GM19438 (cell line): ENCODE data around the gene SPCS2.
"Not testable (repeated sequence)": the region's sequence is repeated elsewhere in the genome, so short reads cannot be mapped to it uniquely, and the experiment has no call there.

Experiments
- ATAC-seq: cut with Tn5 transposase; IDR thresholded peaks from one replicate; pipeline ENCODE4 v1.9.1; 2021; ENCODE audit warnings: low read depth; ENCODE audit not compliant: unreplicated experiment

SPCS2 gene

DNA sequence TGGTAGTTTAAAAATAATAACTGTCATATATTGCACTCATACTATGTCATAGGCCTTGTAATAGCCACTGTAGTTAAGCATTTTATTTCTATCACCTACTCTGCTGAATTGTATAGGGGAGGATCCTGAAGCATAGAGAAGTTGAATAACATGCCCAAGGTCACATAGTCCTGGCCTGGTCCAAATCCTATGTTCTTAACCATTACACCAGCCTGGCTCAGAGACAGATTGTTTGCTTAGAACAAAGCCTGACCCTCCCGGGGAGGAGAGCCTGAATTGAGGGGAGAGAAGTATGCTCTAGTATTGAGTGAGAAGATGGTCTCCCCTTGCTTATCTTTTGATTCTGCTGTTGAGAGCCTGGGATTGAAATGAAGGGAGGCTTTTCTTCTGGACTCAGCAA lies 41.9 kb downstream of the SPCS2 start:
- ATAC-seq: no peak

DNA sequence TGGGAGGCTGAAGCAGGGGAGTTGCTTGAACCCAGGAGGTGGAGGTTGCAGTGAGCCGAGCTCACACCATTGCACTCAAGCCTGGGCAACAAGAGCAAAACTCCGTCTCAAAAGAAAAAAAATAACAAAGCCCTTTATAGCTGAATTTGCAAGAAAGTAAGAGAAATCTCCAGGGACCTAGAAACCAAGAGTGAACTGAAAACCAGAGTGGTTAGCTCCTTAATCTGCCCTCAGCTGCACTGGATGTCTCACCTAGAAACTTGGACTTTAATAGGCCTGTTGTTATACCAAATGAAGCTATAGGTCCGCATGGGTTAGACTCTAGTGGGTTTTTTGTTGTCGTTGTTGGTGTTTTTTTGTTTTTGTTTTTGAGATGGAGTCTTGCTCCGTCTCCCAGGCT lies 43.8 kb downstream of the SPCS2 start:
- ATAC-seq: peak; percentile 43

DNA sequence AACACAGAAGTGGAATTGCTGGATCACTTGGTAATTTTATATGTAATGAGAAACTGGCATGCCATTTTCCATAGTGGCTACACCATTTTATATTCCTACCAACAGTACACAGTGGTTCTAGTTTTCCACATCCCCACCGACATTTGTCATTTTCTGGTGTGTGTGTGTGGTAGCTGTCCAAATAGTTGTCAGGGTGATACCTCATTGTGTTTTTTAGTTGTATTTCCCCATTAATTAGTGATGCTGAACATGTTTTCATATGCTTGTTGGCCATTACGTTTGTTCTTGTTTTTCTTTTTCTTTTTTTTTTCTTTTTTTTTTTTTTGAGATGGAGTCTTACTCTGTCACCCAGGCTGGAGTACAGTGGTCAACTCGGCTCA lies 51.9 kb downstream of the SPCS2 start:
- ATAC-seq: no peak

DNA sequence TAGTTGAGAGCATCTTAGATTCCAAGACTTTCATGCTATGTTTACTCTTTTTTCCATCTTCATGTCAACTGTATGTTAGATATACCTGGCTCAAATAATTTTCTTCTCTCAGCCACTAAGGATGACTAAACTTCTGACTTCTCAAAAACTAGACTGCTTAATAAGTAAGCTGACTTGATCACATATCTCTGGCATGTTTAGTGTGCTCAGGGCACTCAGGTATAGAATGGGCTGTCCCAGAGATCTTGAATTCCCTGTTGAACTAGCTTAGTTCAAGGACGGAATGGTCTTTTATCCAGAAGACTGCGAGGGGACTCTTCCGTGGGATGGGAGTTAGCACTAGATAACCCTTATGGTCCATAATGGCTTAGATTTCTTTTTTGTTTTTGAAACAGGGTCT lies 52.6 kb downstream of the SPCS2 start:
- ATAC-seq: no peak

DNA sequence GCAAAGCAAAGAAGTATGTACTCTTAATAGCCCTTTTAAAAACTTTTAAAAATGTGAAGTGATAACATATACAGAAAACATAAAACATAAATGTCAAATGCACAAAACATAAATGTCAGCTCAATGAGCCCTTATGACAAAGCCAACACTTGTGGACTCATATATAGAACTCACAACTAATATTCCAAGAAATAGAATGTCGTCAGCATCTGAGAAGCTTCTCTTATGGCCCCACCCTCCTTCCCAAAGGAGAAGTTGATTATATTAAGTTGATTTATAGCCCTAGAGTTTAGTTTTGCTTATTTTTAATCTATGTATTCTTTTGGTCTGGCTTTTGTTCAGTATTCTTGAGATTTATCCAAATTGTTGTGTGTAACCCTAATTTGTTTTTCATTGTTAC lies 53.5 kb downstream of the SPCS2 start:
- no peak for ATAC-seq

DNA sequence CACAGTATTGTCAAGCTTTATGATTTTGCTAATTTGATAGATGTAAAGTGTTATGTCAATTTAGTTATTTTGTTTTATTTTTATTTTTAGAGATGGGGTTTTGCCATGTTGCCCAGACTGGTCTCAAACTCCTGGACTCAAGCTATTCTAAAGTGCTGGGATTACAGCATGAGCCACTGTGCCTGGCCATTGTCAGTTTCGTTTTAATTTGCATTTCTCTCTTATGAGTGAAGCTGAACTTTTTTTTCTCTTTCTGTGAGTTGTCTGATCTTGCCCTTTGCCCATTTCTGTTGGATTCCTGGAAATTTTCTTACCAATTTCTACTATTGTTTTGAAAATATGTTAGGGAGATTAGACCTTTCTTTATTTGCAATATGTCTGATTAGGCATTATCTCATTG lies 55.1 kb downstream of the SPCS2 start:
- no peak for ATAC-seq

DNA sequence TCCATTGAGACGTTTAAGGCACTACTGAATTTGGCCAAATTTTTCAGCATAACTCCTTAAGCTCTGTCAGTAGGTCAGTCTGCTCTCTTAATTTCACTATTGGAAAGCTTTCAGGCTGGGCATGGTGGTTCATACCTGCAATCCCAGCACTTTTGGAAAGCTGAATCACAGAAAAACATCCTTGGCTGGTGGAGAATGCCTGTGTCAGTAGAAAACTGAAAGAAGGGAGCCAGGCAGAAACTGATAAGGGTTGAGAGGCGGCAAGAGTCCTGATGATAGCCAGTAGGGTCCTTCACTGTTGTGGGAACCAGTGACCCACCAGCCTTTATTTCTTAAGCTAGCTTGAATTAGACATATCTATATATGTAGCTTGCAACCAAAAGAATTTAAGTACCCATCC lies 62.3 kb downstream of the SPCS2 start:
- no peak for ATAC-seq

DNA sequence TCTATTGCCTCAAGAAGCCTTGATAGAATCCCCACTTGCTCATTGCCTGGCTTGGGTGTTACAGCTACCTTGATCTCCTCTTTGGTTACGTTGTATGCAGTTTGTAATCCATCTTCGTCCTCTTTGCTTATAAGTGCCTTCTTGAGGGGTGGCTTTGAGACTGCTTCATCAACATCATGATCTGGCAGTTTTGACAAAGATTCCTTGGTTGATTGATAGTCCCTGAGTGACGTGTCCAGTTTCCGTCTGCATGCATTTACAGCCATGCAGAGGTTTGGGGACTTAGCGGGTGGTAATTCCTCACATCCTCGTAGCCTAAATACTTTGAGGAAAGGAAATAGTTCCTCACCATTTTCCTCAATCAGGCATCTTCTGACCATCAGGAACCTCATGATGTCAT lies 62.8 kb downstream of the SPCS2 start:
- ATAC-seq: no peak

DNA sequence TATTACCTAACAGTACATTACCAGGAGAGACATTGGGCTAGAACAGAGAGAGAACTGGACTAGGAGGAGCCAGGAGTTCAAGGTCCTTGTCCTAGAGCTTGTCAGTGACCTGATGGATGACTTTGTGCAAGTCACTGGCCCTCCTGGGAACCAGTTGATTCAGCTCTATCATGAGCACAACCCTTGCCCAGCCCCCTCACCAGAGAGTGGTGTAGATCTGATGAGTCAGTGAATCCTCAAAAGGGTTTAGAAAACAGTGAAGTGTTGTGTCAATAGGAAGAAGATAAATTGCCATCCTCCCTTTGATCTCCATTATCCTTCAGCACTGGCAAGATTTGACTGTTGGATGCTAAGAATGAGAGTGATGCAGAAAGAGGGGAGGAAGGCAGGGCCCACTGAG lies 64.0 kb downstream of the SPCS2 start:
- no peak for ATAC-seq

DNA sequence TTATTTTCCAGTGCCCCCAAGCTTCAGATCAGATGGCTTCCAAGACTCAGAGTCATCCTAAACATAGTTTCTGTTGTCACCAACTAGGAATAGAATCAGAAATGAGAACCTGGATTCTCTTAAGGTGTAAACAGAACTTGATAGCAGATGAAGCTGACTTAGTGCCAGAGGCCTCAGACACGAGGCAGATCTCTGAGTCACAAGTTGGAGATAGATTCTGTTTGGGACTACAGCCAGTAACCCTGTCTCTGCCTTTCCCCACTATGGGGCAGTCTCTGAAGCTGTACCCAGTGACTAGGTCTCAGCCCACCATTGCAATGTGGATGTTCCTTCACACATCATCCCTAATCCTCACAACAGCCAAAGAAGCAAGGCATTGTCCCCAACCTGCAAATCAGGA lies 65.1 kb downstream of the SPCS2 start:
- no peak for ATAC-seq

DNA sequence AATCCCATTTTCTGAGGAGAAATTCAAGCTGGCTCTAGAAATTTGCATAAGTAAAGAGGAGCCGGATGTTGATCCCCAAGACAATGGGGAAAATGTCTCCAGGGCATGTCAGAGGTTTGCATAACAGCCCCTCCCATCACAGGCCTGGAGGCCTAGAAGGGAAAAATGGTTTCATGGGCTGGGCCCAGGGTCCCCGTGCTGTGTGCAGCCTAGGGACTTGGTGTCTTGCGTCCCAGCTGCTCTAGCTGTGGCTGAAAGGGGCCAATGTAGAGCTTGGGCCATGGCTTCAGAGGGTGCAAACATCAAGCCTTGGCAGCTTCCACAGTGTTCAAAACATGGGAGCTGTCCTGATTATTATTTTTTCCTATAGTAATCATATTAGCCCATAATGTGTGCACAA lies 70.1 kb downstream of the SPCS2 start:
- ATAC-seq: not testable (repeated sequence)

DNA sequence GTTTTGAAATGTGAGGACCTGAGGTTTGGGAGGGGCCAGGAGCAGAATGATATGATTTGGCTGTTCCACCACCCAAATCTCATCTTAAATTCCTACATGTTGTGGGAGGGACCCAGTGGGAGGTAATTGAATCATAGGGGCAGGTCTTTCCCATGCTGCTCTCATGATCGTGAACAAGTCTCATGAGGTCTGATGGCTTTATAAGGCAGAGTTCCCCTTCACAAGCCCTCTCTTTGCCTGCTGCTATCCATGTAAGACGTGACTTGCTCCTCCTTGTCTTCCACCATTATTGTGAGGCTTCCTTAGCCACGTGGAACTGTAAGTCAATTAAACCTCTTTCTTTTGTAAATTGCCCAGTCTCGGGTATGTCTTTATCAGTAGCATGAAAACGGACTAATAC lies 71.3 kb downstream of the SPCS2 start:
- ATAC-seq: not testable (repeated sequence)

DNA sequence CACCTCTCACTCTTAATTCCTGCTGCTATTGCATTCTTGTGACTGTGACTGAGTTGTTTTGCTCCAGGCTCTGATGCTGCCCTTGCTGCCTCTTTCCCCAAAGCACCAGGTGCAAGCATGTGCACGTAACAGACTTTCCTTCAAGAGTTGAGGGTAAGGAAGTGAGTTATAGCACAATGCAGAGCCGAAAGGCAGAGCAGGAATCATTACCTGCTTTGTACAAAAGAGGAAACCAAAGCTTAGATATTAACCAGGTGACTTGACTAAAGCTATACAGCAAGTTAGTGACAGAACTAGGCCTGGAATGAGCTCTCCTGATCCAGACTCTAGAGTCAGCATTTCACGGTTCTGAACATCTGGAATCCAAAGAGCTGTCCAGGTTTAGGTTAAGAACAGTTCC lies 73.2 kb downstream of the SPCS2 start:
- ATAC-seq: peak; percentile 90

DNA sequence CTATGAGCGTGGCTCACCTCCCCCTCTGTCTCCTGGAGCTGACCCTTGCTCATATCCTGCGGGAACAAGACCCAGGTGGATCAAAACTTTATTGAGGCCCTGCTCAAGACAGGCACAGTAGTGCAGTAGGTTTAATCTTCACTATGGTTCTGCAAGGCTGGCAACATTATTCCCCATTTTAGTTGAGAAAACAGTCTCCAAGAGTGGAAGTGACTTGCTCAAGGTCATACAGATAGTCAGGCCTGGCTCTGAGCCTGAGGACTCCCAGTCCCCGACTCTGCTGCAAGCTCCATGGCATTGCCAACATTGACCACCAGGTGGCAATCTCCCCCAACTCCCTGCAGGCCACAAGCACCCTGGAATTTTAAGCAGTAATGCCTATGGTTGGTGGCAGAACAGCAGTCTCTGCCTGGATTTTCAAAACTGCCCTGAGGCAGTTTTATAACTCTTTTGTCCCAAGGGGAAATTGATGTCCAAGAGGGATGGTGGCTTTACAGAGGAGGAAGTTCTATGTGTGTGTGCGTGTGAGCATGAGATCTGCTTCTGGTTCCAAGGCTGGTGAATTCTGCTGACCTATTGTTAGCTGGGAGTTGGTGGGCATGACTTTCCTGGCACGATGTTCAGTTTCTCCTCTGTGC lies 73.8 kb downstream of the SPCS2 start:
- peak; percentile 77 for ATAC-seq

DNA sequence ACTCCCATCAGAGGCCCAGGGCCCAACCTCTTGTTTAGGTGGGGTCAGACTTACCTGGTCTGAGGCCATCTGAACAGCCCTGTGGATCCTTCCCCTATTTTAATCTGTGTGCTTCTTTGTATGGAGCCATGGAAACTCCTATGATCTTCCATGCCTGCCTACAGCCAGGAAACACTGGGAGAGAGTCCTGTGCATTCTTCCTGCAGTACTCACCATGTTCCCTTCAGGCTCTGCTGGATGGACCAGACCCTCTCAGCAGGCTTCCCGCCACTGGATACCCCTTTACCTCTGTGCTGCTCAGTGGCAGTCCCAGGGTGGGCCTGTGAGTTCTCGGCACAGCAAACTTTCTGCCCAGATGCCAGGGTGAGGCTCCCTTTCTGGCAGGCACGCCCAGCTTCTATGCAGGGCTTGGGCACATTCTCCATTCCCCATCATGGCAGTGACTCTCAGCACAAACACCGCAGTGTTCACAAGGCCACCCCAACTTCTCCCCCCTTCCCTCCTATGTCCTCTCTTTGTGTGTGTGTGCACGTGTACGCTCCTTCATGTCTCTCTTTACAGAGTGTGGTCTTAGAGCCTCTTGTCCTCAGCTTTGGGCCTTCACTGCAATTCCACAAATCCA lies 74.5 kb downstream of the SPCS2 start:
- ATAC-seq: no peak

DNA sequence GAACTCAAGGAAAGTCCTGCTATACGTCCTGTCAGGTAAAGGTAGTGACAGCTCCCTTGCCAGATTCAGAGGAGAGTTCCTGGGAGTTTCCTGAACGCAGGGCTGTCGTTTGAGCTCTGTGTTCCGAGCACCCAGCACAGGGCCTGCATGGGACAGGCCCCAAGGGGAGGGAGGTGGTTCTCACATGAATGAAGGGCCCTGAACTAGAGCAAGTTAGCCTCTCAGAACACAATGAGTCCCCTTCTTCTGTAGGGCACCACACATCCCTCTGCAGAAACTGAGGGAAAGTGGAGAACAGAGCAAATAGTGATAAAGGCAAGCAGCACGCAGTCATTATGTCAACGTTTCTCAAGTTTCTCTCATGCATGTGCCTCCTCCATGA lies 75.0 kb downstream of the SPCS2 start:
- ATAC-seq: no peak

DNA sequence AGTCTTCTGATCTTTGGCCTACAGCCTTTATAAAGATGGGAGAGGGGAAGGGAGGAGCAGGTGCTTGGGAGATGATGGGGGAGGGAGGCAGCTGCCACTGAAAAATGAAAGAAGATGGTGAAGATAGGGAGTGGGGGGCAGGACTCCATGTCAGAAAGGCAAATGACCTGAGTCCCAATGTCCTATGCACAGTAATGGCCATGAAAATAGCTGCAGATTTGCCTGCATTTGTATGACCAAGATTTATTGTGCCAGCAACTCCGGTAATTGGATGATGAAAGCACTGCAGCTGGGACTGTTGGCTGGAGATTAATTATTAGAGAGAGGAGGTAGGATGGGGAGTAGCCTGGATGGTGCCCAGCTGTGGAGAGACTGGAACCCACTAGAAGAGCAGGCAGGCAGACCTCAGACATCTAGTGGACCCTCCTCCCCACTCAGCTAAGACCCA lies 75.7 kb downstream of the SPCS2 start:
- ATAC-seq: no peak

DNA sequence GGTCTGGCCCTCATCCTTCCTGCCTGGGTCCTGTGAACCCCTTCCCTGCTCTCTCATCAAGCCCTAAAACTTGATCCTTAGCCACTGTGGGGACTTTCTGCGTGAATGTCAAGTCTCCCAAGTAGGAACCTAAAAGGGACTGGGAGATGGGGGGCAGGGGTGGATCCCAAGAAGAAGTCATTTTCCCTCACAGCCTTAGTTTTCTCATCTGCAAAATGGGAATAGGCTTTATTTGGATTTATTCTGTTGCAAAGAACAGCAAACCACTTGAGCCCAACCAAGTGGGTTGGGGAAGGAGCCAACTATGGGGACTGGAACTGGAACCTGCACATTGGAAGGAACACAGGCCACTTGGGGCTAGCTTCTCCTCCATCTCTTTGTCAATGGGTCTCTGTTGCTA lies 76.5 kb downstream of the SPCS2 start:
- ATAC-seq: no peak

DNA sequence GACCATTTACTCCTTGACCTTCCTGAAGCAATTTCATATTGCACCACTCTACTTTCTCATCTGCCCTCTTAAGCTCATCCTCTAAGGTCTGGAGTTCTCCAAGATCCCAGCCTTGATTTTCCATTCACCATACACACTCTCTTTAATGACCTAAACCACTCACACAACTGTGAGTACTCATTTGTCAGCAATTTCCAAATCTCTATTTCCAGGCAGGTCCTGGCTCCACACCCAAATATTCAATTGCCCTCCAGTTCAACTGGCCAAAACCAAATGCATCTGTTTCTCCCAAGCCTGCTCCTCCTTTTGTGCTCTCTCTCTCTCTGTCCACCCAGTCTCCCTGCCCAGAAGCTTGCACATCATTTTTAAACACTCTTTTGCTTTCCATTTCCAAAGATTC lies 79.3 kb downstream of the SPCS2 start:
- no peak for ATAC-seq
